ENCODE results near the gene ERP27. TPM values are rescaled to one million over a fixed set of nuclear protein-coding genes. Genes with fewer than 3 reads are reported as not detected.

ERP27 gene
- total RNA-seq, 1 donor: 1.3 TPM

- no peak for DNase-seq (ENCODE audit: low read depth in 2 of 3, low spot score in 2 of 3)
These were observed 59.0 kb downstream of the ERP27 start for GRCh38 chr12:14879222-14879933.

- DNase-seq (ENCODE audit: low read depth in 2 of 3, low spot score in 2 of 3): no peak
These were observed 59.8 kb downstream of the ERP27 start for GRCh38 chr12:14878488-14878887.

DNA sequence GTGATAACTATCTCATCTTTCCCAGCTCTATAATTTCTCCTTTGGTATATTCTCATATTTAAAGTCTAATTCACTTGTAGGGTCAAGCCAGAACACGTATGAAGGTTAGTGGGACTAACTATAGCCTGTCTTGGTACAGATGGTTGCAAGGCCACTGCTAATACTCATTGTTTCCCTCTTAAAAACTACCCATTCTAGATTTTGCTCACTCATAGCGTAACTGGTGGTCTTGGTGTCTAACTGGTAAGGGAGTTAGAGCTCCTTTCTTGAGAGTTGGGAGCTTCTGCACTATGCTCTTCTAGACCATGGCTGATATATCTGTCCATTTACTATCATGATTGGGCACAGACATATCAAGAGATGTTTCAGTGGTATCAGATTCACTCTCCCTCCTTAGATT, 61.5 kb downstream of the ERP27 start:
- no peak for DNase-seq (ENCODE audit: low read depth in 2 of 3, low spot score in 2 of 3)

- no peak for DNase-seq (ENCODE audit: low read depth in 2 of 3, low spot score in 2 of 3)
These were observed 63.5 kb downstream of the ERP27 start for GRCh38 chr12:14874882-14875281.

DNA sequence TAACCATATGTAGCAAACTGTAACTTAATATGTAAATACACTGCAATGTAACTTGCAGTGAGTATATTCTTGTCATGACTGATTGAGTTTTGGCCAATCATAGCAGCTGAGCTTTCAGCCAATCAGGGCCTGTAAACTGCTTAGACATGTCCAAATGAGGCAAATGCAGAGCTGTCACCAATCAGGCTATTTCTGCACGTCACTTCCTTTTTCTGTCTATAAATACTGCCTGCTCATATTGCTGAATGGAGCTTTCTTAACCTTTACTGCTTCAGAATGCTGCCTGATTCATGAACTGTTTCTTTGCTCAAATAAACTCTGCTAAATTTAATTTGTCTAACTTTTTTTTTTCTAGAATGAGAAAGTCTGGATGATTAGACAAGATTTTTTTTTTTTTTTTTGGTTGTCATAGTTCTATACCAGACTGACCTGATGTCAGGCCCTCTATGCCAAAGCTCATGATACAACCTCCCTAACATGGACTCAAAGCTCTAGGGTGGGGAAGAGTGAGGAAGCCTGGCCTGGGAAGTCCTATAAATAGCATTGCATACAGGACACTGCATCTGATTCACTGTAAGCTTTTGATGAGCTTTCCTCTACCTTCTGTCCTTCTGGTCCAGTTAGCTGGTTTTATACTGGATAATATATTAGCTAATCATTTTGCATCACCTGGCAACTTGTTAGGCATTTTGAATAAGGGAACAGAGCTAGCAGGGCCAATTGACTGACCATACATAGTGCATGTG, 64.7 kb downstream of the ERP27 start:
- peak in 1 of 3 donors; percentile 40 for DNase-seq (ENCODE audit: low read depth in 2 of 3, low spot score in 2 of 3)

DNA sequence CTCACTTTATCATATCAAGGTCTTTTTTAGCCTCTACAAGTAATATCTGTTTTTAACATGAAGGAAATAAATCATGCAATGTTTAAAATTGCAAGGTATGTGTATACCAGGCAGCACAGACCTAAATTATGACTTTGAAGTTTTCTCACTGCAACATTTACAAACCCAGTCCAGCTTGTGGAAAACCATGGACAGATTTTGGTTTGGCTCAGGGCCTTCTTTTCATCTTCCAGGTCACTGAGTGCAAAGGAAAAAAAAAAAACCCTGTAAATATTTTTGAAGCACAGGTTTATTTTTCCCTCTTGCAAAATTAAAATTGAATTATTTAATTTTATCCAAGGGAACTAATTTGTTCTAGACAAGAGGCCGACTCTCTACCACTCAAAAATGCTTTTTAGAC, 66.5 kb downstream of the ERP27 start:
- no peak for DNase-seq (ENCODE audit: low read depth in 2 of 3, low spot score in 2 of 3)

DNA sequence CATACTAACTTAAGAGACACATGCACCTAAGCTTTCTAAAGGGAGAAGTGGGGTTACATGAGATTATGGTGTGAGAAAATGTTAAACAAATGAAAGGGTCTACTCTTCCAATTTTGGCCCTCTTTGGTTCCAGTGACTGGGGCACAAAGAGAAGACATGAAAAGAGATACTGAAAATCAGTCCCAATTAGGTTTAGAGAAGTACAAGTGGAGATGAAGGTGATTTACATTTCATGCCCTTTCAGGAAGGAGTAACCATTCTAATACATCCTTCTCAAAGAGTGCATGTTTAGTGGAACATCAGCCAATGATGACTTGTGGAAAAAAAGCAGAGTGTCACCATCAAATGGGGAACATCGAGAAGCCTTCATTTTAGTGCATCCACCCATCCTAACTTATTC, 67.1 kb downstream of the ERP27 start:
- DNase-seq (ENCODE audit: low read depth in 2 of 3, low spot score in 2 of 3): no peak

DNA sequence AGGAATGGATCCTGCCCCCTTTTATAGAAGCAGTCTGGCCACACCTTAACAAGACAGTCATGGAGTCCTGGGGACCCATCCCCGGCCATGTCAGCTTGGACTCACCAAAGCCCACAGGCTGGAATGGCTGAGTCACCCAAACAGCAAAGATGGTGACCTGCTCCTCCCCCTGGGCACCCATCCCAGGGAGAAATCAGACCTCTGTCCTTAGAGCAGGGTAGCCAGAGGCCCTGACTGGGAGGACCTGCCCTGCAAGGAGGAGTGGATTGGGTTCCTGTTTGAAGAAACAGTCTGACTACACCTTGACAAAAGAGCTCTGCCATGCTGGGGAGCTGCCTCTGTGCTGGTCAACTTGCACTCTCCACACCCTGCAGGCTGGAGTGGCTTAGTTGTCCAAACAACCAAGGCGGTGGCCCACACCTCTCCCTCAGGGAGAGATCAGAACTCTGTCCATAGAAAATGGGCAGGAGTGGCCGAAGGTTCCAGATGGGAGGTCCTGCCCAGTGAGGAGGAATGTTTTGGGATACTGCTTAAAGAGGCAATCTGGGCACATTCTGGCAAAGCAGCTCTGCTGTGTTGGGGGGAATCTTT, 69.3 kb downstream of the ERP27 start:
- no peak for DNase-seq (ENCODE audit: low read depth in 2 of 3, low spot score in 2 of 3)

Other genes with a start within 250 kb of the ERP27 start
- not detected for gene GUCY2C, start 241.9 kb downstream of the ERP27 start, total RNA-seq
- gene WBP11, start 135.1 kb downstream of the ERP27 start, total RNA-seq: 6.5 TPM
- gene C12orf60, start 134.9 kb downstream of the ERP27 start, total RNA-seq: 0.27 TPM
- not detected for gene SMCO3, start 124.4 kb downstream of the ERP27 start, total RNA-seq
- gene ART4, start 95.0 kb downstream of the ERP27 start, total RNA-seq: 0.27 TPM
- gene MGP, start 52.7 kb downstream of the ERP27 start, total RNA-seq: under 0.01 TPM
- 759 TPM for gene ARHGDIB, start 23.1 kb upstream of the ERP27 start, total RNA-seq
- gene PDE6H, start 34.5 kb upstream of the ERP27 start, total RNA-seq: under 0.01 TPM